ENCODE data around the gene M6PR.

M6PR gene

GRCh38 chr12:8912914-8913313 lies 36.5 kb downstream of the M6PR start:
- peak in 1 of 14 donors; percentile 19 for DNase-seq

GRCh38 chr12:8911606-8912268 lies 37.7 kb downstream of the M6PR start:
- no peak for DNase-seq

- DNase-seq = no peak
Observed at GRCh38 chr12:8909752-8910151, 39.7 kb downstream of the M6PR start.

GRCh38 chr12:8907513-8907912 lies 41.9 kb downstream of the M6PR start:
- DNase-seq = no peak

GRCh38 chr12:8906266-8907180 lies 42.9 kb downstream of the M6PR start:
- no peak for DNase-seq

- no peak for DNase-seq
Observed at GRCh38 chr12:8905546-8905945, 43.9 kb downstream of the M6PR start.

- no peak for DNase-seq
Observed at GRCh38 chr12:8904665-8905064, 44.8 kb downstream of the M6PR start.

- no peak for DNase-seq
Observed at GRCh38 chr12:8903646-8904045, 45.8 kb downstream of the M6PR start.

- DNase-seq = peak in 1 of 14 donors; percentile 1
Observed at GRCh38 chr12:8902703-8903102, 46.7 kb downstream of the M6PR start.

- no peak for DNase-seq
Observed at GRCh38 chr12:8899830-8900229, 49.6 kb downstream of the M6PR start.

- no peak for DNase-seq
Observed at GRCh38 chr12:8897081-8897480, 52.4 kb downstream of the M6PR start.

GRCh38 chr12:8894986-8895385 lies 54.5 kb downstream of the M6PR start:
- DNase-seq = no peak

- no peak for DNase-seq
Observed at GRCh38 chr12:8894378-8894777, 55.1 kb downstream of the M6PR start.

- DNase-seq = no peak
Observed at GRCh38 chr12:8891976-8892375, 57.5 kb downstream of the M6PR start.
